B cell (primary cell): ENCODE results near the gene RHBDF1. TPM values are rescaled to one million over a fixed set of nuclear protein-coding genes. Genes with fewer than 3 reads are reported as not detected.

Experiments
- ATAC-seq: fragments of 200-7000 bp; cut with Tn5 transposase; one replicate; pipeline ENCODE4 v1.10.0; 2021; ENCODE audit warnings: low read depth, mild to moderate bottlenecking, moderate number of reproducible peaks, moderate library complexity
- CTCF ChIA-PET: fragments of 350-600 bp; sonication (Branson Sonifier 250); formaldehyde crosslinking; loops from one replicate; lab custom pipeline; 2021; ENCODE audit warnings: antibody characterized with exemption, inconsistent platforms; lab: Charles Lee
- POLR2A ChIA-PET: fragments of 350-600 bp; sonication (Branson Sonifier 250); formaldehyde crosslinking; loops from one replicate; lab custom pipeline; 2021; ENCODE audit warnings: antibody characterized with exemption; lab: Charles Lee
- DNase-seq: peaks from one replicate; pipeline ENCODE4 v3.0.0; 2013
- H2AFZ ChIP-seq: 2 replicates; pipeline ENCODE4 v1.6.1; 2012; ENCODE audit warnings: mild to moderate bottlenecking, low read depth, low read length; ENCODE audit not compliant: insufficient read depth, poor library complexity, severe bottlenecking
- H3K27ac ChIP-seq, 2 donors: 1 replicate in 1 of 2; 2 replicates in 1 of 2; pipeline ENCODE4 v1.5.1; 2012 to 2013; ENCODE audit warnings: low read length in 2 of 2, mild to moderate bottlenecking in 2 of 2, moderate library complexity in 1 of 2
- H3K27me3 ChIP-seq, 4 experiments: fragments of 200-600 bp in 1 of 4; sonication (generic) in 1 of 4; replicated peaks in 1 of 4; 1 replicate in 2 of 4; 2 replicates in 2 of 4; pipeline versions ENCODE4 v1.6.1 to v1.7.0; 2013 to 2016; ENCODE audit warnings: low read length in 3 of 4, mild to moderate bottlenecking in 2 of 4, mixed read lengths in 1 of 4, moderate library complexity in 1 of 4; ENCODE audit not compliant: insufficient read depth in 4 of 4, control insufficient read depth in 3 of 4; ENCODE audit errors: control extremely low read depth in 1 of 4
- H3K36me3 ChIP-seq, 2 experiments: replicated peaks in 1 of 2; 1 replicate in 1 of 2; 2 replicates in 1 of 2; pipeline versions ENCODE4 v1.6.1 to v1.7.1; 2013; ENCODE audit warnings: low read length in 1 of 2; ENCODE audit not compliant: insufficient read depth in 2 of 2, control insufficient read depth in 1 of 2; ENCODE audit errors: control extremely low read depth in 1 of 2, extremely low read depth in 1 of 2
- H3K4me1 ChIP-seq, 2 donors: fragments of 200-600 bp in 1 of 2; sonication (generic) in 1 of 2; 1 replicate in 1 of 2; 2 replicates in 1 of 2; pipeline versions ENCODE4 v1.5.1 to v1.6.1; 2013 to 2017; ENCODE audit warnings: low read length in 2 of 2; ENCODE audit not compliant: control insufficient read depth in 2 of 2, insufficient read depth in 2 of 2
- H3K4me2 ChIP-seq: replicated peaks from 2 replicates; pipeline ENCODE3; 2012; ENCODE audit warnings: mild to moderate bottlenecking, low read depth, low read length; ENCODE audit not compliant: poor library complexity, severe bottlenecking
- H3K4me3 ChIP-seq, 5 experiments: fragments of 200-600 bp in 1 of 5; sonication (generic) in 1 of 5; 1 replicate in 3 of 5; 2 replicates in 2 of 5; pipeline versions ENCODE4 v1.5.1 to v1.7.0; 2011 to 2016; ENCODE audit warnings: low read length in 4 of 5, mild to moderate bottlenecking in 4 of 5, low read depth in 2 of 5, control low read depth in 1 of 5, moderate library complexity in 1 of 5; ENCODE audit not compliant: insufficient read depth in 1 of 5; ENCODE audit errors: control extremely low read depth in 1 of 5, extremely low read depth in 1 of 5
- H3K79me2 ChIP-seq: fragments of 200-600 bp; sonication (generic); one replicate; pipeline ENCODE4 v1.6.0; 2016; ENCODE audit warnings: low read length; ENCODE audit not compliant: control insufficient read depth, insufficient read depth
- H3K9ac ChIP-seq: fragments of 200-600 bp; sonication (generic); 2 replicates; pipeline ENCODE4 v1.6.1; 2017; ENCODE audit warnings: mild to moderate bottlenecking, low read length, moderate library complexity
- H3K9me3 ChIP-seq, 3 donors: one replicate each; pipeline versions ENCODE4 v1.6.1 to v1.7.1; 2013; ENCODE audit warnings: low read length in 2 of 3; ENCODE audit not compliant: control insufficient read depth in 2 of 3, insufficient read depth in 1 of 3; ENCODE audit errors: control extremely low read depth in 1 of 3
- H4K20me1 ChIP-seq: 2 replicates; pipeline ENCODE4 v1.6.0; 2012; ENCODE audit warnings: mild to moderate bottlenecking, low read length; ENCODE audit not compliant: insufficient read depth, control insufficient read depth, poor library complexity, severe bottlenecking
- H3K27ac Mint-ChIP-seq: one replicate; pipeline ENCODE4 v1.8.0; 2021; ENCODE audit warnings: mixed read lengths
- H3K27me3 Mint-ChIP-seq: one replicate; pipeline ENCODE4 v1.8.0; 2021; ENCODE audit warnings: mixed read lengths
- H3K4me1 Mint-ChIP-seq: one replicate; pipeline ENCODE4 v1.8.0; 2021; ENCODE audit warnings: mixed read lengths
- H3K4me3 Mint-ChIP-seq: one replicate; pipeline ENCODE4 v1.8.0; 2021; ENCODE audit warnings: mixed read lengths
- H3K9me3 Mint-ChIP-seq: one replicate; pipeline ENCODE4 v1.8.0; 2022; ENCODE audit warnings: mixed read lengths; ENCODE audit not compliant: insufficient read depth
- CTCF ChIP-seq: fragments of 200-600 bp; IDR thresholded peaks from one replicate; pipeline ENCODE4 v1.8.0; 2022; ENCODE audit warnings: antibody characterized with exemption, mild to moderate bottlenecking
- EZH2 ChIP-seq: IDR thresholded peaks from 2 replicates; pipeline ENCODE4 v1.6.1; 2012; ENCODE audit warnings: borderline replicate concordance, low read depth, mild to moderate bottlenecking, moderate library complexity, low read length; ENCODE audit not compliant: insufficient read depth, poor library complexity, severe bottlenecking
- WGBS: methylation state at CpG from one replicate; pipeline ENCODE4 v1.1.5; 2013; ENCODE audit warnings: missing lambda C conversion rate; ENCODE audit not compliant: insufficient coverage; 5-methylcytosine and 5-hydroxymethylcytosine counted together
- intact Hi-C: fragments of 100-400 bp; cut with micrococcal nuclease; formaldehyde crosslinking; loops from one replicate; pipeline ENCODE4 v1.10.0; 2022
- polyA plus RNA-seq: library from polyadenylated mRNA; depleted of rRNA; stranded (reverse); fragments of >200 nt; gene quantifications from 2 replicates; pipeline ENCODE4 v1.2.3, GENCODE V29; 2012
- total RNA-seq, 2 donors: library from RNA; stranded (reverse); fragments of 120-200 nt in 1 of 2; gene quantifications; 1 replicate in 1 of 2; 2 replicates in 1 of 2; pipeline versions ENCODE4 v1.2.3 to v1.2.4, GENCODE V29; 2013 to 2022

The RHBDF1 gene
- total and polyA plus RNA-seq, 2 donors (not counting 1 experiment from before 2014, with no cell fraction given): 0.42 to 0.76 TPM

- no peaks in the 10 kb centered on the region for H3K79me2 ChIP-seq
- Mint-ChIP-seq H3K27ac (no peak overlapping the region), H3K4me1 (peaks cover 11% of the 10 kb centered on the region), H3K27me3 (peaks cover 12% of the 10 kb centered on the region), H3K9me3 (no peaks in the 10 kb centered on the region), H3K4me3 (no peak overlapping the region)
- WGBS: 91% methylated on average over 27 of the region's 27 CpGs
- no peak overlapping the region for H3K27ac ChIP-seq
- no peak overlapping the region for H2AFZ ChIP-seq
- ChIA-PET POLR2A (no interaction called here), CTCF (interaction anchor here (1.7 to 14.6 kb wide), 2 partner anchors 29 to 39 kb away, joined by 6 to 401 read pairs; no protein-coding TSS in a partner anchor)
- H3K4me1 ChIP-seq: peaks cover 12 to 17% of the 10 kb centered on the region in 2 donors
- intact Hi-C loops: no loop called here
- H3K27me3 ChIP-seq: peaks cover 0 to 35% (median 14%) of the 10 kb centered on the region in 4 experiments
- no peak overlapping the region for H3K9ac ChIP-seq
- H3K4me2 ChIP-seq: no peak overlapping the region
- DNase-seq (no peak), ATAC-seq (no peak)
- H3K9me3 ChIP-seq: no peaks in the 10 kb centered on the region
- H3K36me3 ChIP-seq: no peaks in the 10 kb centered on the region
- no peaks in the 10 kb centered on the region for H4K20me1 ChIP-seq
- TF ChIP-seq CTCF (no peak), EZH2 (no peak)
- H3K4me3 ChIP-seq: no peak overlapping the region
Measured at GRCh38 chr16:67884-68789, 4.3 kb downstream of the RHBDF1 start.

GRCh38 chr16:67183-67791, 5.1 kb downstream of the RHBDF1 start:
- Mint-ChIP-seq H3K9me3 (no peaks in the 10 kb centered on the region), H3K27ac (no peak overlapping the region), H3K27me3 (peaks cover 8% of the 10 kb centered on the region), H3K4me3 (no peak overlapping the region), H3K4me1 (peaks cover 7% of the 10 kb centered on the region)
- Histone ChIP-seq H3K4me3 (no peak overlapping the region), H2AFZ (no peak overlapping the region), H4K20me1 (no peaks in the 10 kb centered on the region), H3K36me3 (no peaks in the 10 kb centered on the region), H3K27me3 (peaks cover 0 to 29% (median 10%) of the 10 kb centered on the region in 4 experiments), H3K79me2 (no peaks in the 10 kb centered on the region), H3K4me1 (peaks cover 6 to 12% of the 10 kb centered on the region in 2 donors), H3K9ac (no peak overlapping the region), H3K9me3 (no peaks in the 10 kb centered on the region), H3K27ac (no peak overlapping the region), H3K4me2 (no peak overlapping the region)
- intact Hi-C loops: no loop called here
- no peak for DNase-seq
- WGBS: 94% methylated on average over 9 of the region's 10 CpGs
- no peak for ATAC-seq
- no peak for TF ChIP-seq EZH2
- TF ChIP-seq CTCF: no peak
- POLR2A ChIA-PET: no interaction called here
- CTCF ChIA-PET: interaction anchor here (2.0 to 14.6 kb wide), 6 partner anchors 15 to 295 kb away, joined by 11 to 401 read pairs (median 22); partner anchors contain the start of genes POLR3K and SNRNP25
